Stimulated activated CD8-positive, alpha-beta memory T cell treated with anti-CD3 and anti-CD28 coated beads, Interleukin-15, amount 100 ng/mL, for 24 hours (primary cell): Measurements from ENCODE around the gene RYR1.
A peak's percentile ranks its signal among the peaks of the same experiment; 100 is the strongest.

ENCODE experiments used
- DNase-seq: peaks from one replicate; pipeline ENCODE4 v3.0.0-alpha.2; 2020; ENCODE audit warnings: low read depth

The RYR1 gene

GRCh38 chr19:38433268-38433733, at the start of gene RYR1:
Gene RYR1, plus strand, starts transcription at chr19:38433691. Its CDS starts 139 bp downstream, at chr19:38433830.
- no peak for DNase-seq

GRCh38 chr19:38383743-38384142, 49.7 kb upstream of the RYR1 start:
- no peak for DNase-seq

GRCh38 chr19:38384209-38385027, 49.1 kb upstream of the RYR1 start:
- no peak for DNase-seq

- no peak for DNase-seq
Measured at GRCh38 chr19:38385057-38385803, 48.3 kb upstream of the RYR1 start.

- DNase-seq, result no peak
Measured at GRCh38 chr19:38385804-38386257, 47.7 kb upstream of the RYR1 start.

- no peak for DNase-seq
Measured at GRCh38 chr19:38386300-38386970, 47.1 kb upstream of the RYR1 start.

- DNase-seq, result no peak
Measured at GRCh38 chr19:38386971-38387549, 46.4 kb upstream of the RYR1 start.

GRCh38 chr19:38387550-38388348, 45.7 kb upstream of the RYR1 start, which contains the start of gene GGN:
Gene GGN, minus strand, starts transcription at chr19:38388034. Its CDS starts 773 bp downstream, at chr19:38387261.
- DNase-seq, result peak; percentile 53

GRCh38 chr19:38388349-38389100, 45.0 kb upstream of the RYR1 start, which contains the start of gene SPRED3:
Gene SPRED3, plus strand, starts transcription at chr19:38388697. Its CDS starts 1,606 bp downstream, at chr19:38390303.
- no peak for DNase-seq

GRCh38 chr19:38389101-38389925, 44.2 kb upstream of the RYR1 start:
- no peak for DNase-seq

GRCh38 chr19:38389957-38390924, 43.2 kb upstream of the RYR1 start:
- DNase-seq, result no peak

GRCh38 chr19:38391911-38392464, 41.5 kb upstream of the RYR1 start:
- DNase-seq, result no peak

GRCh38 chr19:38392707-38393308, 40.7 kb upstream of the RYR1 start:
- no peak for DNase-seq

GRCh38 chr19:38394488-38394887, 39.0 kb upstream of the RYR1 start:
- peak; percentile 30 for DNase-seq

GRCh38 chr19:38395381-38396114, 37.9 kb upstream of the RYR1 start:
- no peak for DNase-seq

GRCh38 chr19:38399081-38399480, 34.4 kb upstream of the RYR1 start:
- no peak for DNase-seq

GRCh38 chr19:38399537-38399936, 34.0 kb upstream of the RYR1 start:
- no peak for DNase-seq
